ENCODE data around the gene RNF217.
"Not testable (repeated sequence)": the region's sequence is repeated elsewhere in the genome, so short reads cannot be mapped to it uniquely, and the experiment has no call there.

The RNF217 gene

GRCh38 chr6:124961777-124962638 lies at the start of gene RNF217:
Gene RNF217 (plus strand): TSS chr6:124962437. CDS start chr6:124962545, 108 bp downstream.
- peak; percentile 67 for DNase-seq (ENCODE audit: low spot score)

- no peak for DNase-seq (ENCODE audit: low spot score)
These were observed 49.2 kb upstream of the RNF217 start for GRCh38 chr6:124913056-124913455.

GRCh38 chr6:124917769-124918168 lies 44.5 kb upstream of the RNF217 start:
- DNase-seq (ENCODE audit: low spot score) = no peak

- not testable (repeated sequence) for DNase-seq (ENCODE audit: low spot score)
These were observed 42.5 kb upstream of the RNF217 start for GRCh38 chr6:124919703-124920102.

- no peak for DNase-seq (ENCODE audit: low spot score)
These were observed 37.9 kb upstream of the RNF217 start for GRCh38 chr6:124924333-124924759.

GRCh38 chr6:124926435-124926834 lies 35.8 kb upstream of the RNF217 start:
- no peak for DNase-seq (ENCODE audit: low spot score)

GRCh38 chr6:124927806-124928205 lies 34.4 kb upstream of the RNF217 start:
- DNase-seq (ENCODE audit: low spot score) = no peak

GRCh38 chr6:124928851-124929250 lies 33.4 kb upstream of the RNF217 start:
- DNase-seq (ENCODE audit: low spot score) = no peak

- DNase-seq (ENCODE audit: low spot score) = no peak
These were observed 24.6 kb upstream of the RNF217 start for GRCh38 chr6:124937645-124938044.

- DNase-seq (ENCODE audit: low spot score) = no peak
These were observed 21.0 kb upstream of the RNF217 start for GRCh38 chr6:124941259-124941658.

- DNase-seq (ENCODE audit: low spot score) = no peak
These were observed 18.6 kb upstream of the RNF217 start for GRCh38 chr6:124943658-124944057.

GRCh38 chr6:124947971-124948451 lies 14.2 kb upstream of the RNF217 start:
- DNase-seq (ENCODE audit: low spot score) = no peak

- DNase-seq (ENCODE audit: low spot score) = no peak
These were observed 12.5 kb upstream of the RNF217 start for GRCh38 chr6:124949706-124950105.

GRCh38 chr6:124953808-124954207 lies 8.4 kb upstream of the RNF217 start:
- no peak for DNase-seq (ENCODE audit: low spot score)

- no peak for DNase-seq (ENCODE audit: low spot score)
These were observed 7.0 kb upstream of the RNF217 start for GRCh38 chr6:124955108-124955856.

GRCh38 chr6:124956018-124956417 lies 6.2 kb upstream of the RNF217 start:
- no peak for DNase-seq (ENCODE audit: low spot score)

- no peak for DNase-seq (ENCODE audit: low spot score)
These were observed 4.1 kb upstream of the RNF217 start for GRCh38 chr6:124958149-124958548.

- no peak for DNase-seq (ENCODE audit: low spot score)
These were observed 3.4 kb upstream of the RNF217 start for GRCh38 chr6:124958759-124959354.

GRCh38 chr6:124960757-124961463 lies 1.3 kb upstream of the RNF217 start:
- DNase-seq (ENCODE audit: low spot score) = peak; percentile 36

- no peak for DNase-seq (ENCODE audit: low spot score)
These were observed 817 bp upstream of the RNF217 start for GRCh38 chr6:124961464-124961776.

GRCh38 chr6:124962639-124963415 lies 590 bp downstream of the RNF217 start:
- DNase-seq (ENCODE audit: low spot score) = peak; percentile 49
